ENCODE results near the gene CNTN1.

GRCh38 chr12:41108032-41108431 is 415.8 kb downstream of the CNTN1 start:
- TF ChIP-seq POLR2A (IDR thresholded peaks at IDR 0.05; ENCODE audit: low read length) (no peak), GATA1 (IDR thresholded peaks at IDR 0.05; ENCODE audit: low read depth, low read length) (no peak)
